HG02678 (cell line): ENCODE results near the gene SMAP1.
A peak's percentile ranks its signal among the peaks of the same experiment; 100 is the strongest.
"Not testable (repeated sequence)": the region's sequence is repeated elsewhere in the genome, so short reads cannot be mapped to it uniquely, and the experiment has no call there.

Source experiments
- ATAC-seq: cut with Tn5 transposase; IDR thresholded peaks from one replicate; pipeline ENCODE4 v1.9.1; 2021; ENCODE audit warnings: mild to moderate bottlenecking, moderate library complexity; ENCODE audit not compliant: unreplicated experiment

The SMAP1 gene

DNA sequence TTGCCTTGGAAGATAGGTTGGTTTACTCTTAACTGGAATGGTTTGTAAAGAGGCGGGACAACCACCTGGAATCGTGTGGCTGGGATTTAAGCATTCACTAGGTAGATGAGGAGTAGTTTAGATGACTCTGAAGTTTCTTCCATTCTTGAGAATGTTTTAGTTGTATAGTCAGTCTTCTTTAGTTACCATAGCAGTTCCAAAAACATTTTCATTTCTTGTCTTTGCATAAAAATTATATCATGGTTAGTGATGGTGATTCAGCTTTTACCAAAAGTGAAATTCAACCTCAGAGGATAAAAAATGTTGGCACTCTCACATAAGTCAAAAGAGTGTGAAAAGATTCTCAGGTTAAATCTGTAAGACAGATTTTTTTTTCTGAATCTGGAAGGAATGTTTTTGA is 70.3 kb downstream of the SMAP1 start:
- no peak for ATAC-seq

DNA sequence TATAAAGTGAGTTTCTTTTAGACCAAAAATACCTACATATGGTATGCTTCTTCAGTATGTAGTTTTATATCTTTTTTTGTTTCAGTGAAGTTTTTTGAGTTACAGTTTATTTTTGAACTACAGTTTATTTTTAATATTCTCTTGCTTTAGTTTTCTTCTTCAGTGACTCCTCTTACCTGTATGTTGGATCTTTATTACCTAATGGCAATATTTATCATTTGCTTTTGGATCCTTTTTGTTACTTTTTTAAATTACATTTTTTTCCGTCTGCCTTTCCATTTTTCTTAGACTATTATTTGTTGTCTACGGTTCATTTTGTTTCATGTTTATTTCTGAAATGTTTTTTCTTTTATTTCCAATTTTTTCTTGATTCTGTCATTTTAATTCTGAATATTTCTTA is 71.9 kb downstream of the SMAP1 start:
- ATAC-seq = no peak

DNA sequence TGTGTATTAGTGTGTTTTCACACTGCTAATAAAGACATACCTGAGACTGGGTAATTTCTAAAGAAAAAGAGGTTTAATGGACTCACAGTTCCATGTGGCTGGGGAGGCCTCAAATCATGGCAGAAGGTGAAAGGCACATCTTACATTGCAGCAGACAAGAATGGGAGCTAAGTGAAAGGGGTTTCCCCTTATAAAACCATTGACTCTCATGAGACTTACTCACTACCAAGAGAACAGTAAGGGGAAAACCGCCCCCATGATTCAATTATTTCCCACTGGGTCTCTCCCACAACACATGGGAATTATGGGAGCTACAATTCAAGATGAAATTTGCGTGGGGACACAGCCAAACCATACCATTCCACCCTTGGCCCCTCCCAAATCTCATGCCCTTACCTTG is 73.1 kb downstream of the SMAP1 start:
- not testable (repeated sequence) for ATAC-seq

DNA sequence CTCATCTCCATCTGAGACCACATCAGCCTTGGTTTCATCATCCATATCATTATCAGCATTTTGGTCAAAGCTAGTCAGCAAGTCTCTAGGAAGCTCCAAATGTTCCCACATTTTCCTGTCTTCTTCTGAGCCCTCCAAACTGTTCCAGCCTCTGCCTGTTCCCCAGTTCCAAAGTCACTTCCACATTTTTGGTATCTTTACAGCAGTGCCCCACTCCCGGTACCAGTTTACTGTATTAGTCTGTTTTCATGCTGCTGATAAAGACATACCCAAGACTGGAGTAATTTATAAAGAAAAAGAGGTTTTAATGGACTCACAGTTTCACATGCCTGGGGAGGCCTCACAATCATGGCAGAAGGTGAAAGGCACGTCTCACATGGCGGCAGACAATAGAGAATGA is 74.8 kb downstream of the SMAP1 start:
- ATAC-seq = not testable (repeated sequence)

DNA sequence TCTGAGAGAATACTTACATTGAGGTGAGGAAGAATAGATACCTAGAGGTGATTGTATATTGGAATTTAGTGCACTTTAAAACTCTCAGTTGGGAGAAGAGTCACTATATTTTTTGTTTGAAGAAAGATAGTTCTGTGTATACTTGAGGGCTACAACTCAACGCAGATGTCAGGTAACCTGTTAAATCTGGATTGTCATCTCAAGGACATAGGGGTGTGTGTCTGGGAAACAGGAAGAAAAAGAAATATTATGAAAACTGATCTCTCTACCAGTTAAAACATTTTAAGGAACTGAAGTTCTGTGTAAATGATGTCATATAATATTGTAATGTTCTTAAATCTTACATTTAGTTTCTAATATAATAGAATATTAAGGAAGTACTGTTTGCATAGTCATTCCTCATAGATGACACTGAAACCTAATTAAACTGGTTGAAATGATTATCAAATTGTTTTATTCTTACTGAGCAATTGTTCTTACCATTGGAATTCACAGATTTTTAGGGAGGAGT is 86.2 kb downstream of the SMAP1 start:
- ATAC-seq = no peak

DNA sequence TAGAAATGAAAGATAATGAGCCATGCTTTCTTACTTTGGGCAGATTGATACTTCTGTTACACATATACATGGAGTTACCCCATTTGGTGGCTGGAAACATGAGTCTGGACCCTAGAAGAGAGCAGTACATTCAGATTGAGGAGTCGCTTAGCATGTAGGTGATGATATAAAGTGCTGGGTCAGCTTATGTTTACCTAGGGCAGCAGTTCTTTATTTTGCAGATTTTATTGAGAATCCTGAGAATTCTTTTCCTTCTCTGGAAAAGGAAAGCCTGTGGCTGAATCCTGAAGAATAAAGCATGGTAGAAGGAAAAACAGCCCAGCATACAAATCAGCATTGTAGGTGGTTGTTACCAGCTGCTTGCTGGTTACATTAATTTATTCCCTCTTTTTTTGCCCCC is 91.2 kb downstream of the SMAP1 start:
- ATAC-seq = no peak

DNA sequence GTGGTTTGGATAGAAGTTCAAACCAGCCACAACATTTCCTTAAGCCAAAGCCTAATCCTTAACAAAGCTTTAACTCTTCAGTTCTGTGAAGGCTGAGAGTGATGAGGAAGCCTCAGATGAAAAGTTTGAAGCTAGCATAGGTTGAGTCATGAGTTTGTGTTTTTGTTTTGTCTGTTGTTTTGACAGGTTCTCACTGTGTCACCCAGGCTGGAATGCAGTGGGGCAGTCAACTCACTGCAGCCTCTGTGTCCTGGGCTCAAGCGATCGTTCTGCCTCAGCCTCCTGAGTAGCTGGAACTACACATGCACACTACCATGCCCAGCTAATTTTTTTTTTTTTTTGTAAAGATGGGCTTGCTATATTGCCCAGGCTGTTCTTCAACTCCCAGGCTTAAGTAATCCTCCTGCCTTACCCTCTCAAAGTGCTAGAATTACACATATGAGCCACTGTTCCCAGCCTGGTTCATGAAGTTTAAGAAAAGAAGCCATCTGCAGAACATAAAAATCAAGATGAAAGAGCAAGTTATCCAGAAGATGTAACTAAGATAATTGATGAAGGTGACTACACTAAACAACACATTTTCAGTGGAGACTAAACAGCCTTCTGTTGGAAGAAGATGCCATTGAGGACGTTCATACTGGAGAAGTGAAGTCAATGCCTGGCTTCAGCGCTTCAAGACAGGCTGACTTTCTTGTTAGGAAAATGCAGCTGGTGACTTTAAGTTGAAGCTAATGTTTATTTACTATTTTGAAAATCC is 96.2 kb downstream of the SMAP1 start:
- ATAC-seq = no peak

DNA sequence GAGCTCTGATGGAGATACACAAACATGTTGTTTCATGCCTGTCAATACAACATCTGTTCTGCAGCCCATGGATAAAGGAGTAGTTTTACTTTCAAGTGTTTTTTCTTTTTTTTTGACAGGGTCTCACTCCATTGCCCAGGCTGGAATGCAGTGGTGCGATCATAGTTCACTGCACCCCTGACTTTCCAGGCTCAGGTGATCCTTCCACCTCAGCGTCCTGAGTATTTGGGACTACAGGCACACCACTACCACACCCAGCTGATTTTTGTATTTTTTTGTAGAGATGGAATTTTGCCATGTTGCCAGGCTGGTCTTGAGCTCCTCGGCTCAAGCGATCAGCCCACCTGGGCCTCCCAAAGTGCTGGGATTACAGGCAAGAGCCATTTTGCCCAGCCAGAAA is 97.0 kb downstream of the SMAP1 start:
- ATAC-seq = no peak

DNA sequence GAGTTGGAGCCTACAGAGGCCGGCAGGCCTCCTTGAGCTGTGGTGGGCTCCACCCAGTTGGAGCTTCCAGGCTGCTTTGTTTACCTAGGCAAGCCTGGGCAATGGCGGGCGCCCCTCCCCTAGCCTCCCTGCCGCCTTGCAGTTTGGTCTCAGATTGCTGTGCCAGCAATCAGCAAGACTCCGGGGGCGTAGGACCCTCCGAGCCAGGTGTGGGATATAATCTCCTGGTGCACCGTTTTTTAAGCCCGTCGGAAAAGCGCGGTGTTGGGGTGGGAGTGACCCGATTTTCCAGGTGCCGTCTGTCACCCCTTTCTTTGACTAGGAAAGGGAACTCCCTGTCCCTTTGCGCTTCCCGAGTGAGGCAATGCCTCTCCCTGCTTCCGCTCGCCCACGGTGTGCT is 103.7 kb downstream of the SMAP1 start:
- not testable (repeated sequence) for ATAC-seq

DNA sequence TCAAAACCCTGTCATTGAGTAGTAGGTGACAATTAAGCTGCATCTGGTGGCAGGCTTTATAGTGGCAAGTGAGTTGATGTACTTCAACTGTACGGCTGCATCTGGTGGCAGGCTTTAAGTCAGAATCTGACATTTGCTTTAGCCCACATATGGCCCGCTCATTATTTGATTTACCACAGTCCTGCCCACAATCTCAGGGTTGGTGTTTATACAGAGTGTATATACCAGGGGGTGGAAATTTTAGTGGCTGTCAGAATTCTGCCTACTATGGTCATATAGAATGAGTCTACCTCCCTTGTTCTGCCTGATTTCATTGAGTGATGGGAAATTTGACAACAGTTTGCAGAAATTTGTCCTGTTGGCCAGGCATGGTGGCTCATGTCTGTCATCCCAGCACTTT is 112.3 kb downstream of the SMAP1 start:
- ATAC-seq = no peak

DNA sequence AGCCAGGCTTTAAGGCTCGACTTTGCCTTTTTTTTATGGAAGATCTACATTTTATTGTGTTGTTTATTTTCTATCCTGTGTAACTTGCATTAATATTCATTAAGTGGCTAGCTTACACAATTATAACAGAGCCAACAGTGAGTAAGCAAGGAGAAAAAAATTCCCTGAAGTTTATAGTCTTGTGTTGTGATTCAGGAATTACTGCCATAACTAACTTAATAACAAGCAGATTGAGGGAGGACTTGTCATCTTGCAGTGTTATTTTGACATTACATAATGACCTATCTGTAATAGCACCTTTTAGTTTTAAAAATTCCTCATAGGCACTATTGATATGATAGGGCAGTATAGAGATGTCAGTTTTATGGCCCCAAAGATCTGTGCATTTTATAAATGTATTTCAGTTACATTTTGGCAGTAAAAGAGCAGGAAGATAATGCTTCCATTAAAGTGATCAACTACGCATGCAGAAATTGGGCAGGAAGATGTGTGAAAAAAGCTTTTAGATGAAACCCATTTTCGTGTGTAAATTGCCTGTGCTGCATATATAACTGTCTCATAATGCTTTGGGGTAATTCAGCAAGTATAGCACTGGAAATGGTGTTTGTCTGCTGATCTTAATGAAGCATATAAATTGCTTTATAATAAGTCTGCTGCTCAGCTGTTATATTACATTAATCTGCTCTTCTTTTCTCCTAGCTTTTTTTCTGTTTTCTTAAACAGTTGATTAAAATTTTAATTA is 123.0 kb downstream of the SMAP1 start:
- no peak for ATAC-seq

DNA sequence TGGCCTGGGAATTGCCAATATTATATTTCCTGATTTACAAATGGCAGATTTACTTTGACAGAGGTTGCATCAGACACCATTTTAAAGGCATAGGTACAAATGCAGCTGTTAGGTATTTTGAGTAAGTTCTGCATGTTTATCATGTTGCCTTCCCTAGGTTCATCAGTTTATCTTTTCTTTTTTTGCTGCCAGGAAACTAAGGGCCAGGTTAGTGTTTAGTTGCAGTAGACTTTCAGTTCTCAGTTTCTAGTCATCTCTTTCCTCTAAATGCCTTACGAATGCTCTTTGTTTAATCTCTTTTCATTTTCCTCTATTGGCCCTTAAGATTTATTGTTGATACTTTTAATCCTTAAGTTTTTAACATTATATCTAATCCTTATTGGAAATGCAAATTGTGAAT is 129.9 kb downstream of the SMAP1 start:
- ATAC-seq = peak; percentile 98

DNA sequence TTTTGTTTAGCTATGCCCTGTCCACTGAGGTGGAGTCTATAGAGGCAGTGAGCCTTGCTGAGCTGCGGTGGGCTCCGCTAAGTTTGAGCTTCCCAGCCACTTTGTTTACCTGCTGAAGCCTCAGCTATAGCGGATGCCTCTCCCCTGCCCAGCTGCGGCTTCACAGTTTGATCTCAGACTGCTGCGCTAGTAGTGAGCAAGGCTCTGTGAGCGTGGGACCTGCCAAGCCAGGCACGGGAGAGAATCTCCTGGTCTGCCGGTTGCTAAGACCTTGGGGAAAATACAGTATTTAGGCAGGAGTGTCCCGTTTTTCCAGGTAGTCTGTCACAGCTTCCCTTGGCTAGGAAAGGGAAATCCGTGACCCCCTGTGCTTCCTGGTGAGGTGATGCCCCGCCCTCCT is 138.4 kb downstream of the SMAP1 start:
- no peak for ATAC-seq

DNA sequence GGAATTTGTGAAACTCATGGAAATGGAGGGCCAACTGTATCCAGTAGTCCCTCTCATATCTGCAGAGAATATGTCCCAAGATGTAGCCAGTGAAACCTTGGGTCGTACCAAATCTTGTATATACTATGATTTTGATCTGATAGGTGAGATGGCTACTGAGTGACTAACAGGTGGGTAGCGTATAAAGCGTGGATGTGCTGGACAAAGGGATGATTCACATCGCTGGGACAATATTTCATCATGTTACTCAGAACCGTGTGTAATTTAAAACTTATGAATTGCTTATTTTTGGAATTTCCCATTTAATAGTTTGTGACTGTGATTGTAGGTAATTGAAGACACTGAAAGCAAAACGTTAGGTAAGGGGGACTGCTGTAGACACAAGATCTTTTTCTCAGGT is 144.1 kb downstream of the SMAP1 start:
- ATAC-seq = no peak

DNA sequence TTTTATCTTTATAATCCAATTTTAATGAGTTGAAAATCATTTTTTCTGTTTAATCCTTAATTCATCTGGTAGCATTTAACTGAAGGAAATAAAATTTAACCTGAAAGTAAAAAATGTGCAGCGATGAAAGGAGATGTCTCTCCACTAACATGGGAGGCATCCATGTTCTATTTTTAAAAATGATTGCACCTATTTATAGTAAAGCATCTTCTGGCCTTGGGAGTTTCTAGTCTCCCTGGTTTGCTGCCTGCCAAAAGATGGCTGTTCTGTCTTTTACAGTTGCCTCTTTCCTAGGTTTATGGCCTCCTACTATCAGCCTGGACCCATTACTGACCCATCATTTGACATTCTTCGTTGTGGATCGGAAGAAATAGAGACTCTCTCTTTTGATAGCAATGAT is 146.2 kb downstream of the SMAP1 start:
- ATAC-seq = no peak

DNA sequence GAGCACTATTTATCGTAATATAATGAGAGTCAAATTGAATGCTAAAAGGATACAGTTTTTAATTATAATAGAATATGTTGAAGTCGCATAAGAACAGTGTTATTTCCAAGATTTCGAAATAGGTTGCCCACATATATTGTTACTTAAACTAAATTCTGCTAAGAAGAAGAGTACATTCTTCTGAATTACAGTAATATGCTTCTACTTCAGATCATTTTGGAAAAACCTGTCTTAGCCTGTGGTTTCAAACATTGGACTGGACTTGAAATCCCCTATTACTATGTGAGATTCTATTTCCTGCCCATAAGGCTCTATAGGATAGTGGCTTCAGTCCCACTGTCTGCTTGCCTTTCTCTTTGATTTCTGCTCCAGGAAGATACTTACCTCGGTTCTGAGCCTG is 152.0 kb downstream of the SMAP1 start:
- ATAC-seq = no peak

DNA sequence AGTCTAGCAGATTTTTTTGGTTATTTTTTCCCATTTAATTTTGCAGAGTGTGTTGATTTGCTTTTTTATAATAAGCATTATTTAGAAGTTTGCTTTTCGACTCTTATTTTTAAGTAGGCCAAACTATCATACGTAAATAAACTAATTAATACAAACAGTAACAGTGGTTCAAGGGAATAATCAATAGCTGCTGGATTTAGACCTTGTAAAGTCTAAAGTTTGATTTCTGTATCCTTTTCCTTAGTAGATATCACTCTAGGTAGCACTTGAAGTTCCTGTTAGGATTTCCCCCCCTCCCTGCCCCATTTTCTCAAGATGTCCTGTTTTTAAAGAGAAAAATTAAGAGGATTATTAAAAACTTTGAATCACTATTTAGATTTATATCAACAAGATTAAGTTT is 153.1 kb downstream of the SMAP1 start:
- no peak for ATAC-seq

DNA sequence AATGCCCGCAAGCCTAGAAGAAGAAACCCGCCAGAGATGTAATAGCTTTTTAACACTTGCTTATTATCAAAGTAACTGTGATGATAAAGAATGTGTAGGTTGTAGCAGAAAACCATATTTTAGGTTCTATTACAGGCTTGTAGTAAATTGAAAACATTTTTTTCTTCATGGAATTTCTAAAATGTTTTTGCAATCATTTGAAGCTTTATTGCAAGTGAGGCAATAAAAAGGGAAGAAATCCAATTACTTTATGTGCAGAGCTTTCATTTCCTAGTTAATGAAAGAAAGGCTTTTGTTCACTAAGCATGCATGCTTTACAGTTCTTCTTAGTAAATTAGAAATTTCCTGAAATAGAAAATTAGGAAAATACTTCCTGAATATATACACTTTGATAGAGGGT is 154.1 kb downstream of the SMAP1 start:
- ATAC-seq = no peak

DNA sequence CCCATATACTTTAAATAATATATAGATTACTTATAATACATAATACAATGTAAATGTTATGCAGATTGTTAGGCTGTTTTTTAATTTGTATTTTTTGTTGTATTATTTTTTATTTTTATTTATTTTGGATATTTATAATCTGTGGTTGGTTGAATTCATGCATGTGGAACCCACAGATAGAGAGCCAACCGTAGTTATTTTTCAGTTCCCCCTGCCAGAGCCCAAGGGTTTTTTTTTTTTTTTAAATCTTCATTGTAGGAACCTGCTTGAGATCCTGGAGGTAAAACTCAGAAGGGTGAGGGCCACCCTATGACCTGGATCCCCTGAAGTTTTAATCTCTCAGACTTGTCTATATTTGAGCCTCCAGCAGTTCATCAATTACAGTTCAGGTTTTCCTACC is 156.0 kb downstream of the SMAP1 start:
- ATAC-seq = no peak

DNA sequence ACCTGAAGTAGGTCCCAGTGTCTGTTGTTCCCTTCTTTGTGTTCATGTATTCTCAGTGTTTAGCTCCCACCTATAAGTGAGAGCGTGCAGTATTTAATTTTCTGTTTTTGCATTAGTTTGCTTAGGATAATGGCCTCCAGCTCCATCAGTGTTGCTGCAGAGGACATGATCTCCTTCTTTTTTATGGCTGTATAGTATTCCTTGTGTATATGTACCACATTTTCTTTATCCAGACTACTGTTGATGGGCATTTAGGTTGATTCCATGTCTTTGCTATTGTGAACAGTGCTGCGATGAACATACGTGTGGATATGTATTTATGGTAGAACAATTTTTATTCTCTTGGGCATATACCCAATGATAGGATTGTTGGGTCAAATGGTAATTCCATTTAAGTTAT is 163.7 kb downstream of the SMAP1 start:
- no peak for ATAC-seq

DNA sequence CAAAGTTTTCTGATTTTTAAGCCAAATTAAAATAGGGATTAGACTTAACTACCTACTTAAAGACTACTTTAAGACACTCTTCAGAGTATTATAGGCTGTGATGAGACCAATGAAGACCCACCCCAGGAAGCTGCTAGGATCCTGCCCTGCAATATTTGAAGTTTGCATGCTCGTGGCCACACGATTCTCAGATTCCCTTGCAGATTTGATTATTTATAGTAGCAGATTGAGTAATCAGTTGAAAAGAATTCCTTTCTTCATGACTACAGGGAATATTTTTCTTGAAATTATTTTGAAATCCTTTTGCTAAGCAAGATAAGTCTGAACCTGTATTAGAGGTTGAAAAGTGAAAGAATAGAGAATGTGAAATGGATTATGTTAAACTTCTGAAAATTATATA is 166.8 kb downstream of the SMAP1 start:
- no peak for ATAC-seq

DNA sequence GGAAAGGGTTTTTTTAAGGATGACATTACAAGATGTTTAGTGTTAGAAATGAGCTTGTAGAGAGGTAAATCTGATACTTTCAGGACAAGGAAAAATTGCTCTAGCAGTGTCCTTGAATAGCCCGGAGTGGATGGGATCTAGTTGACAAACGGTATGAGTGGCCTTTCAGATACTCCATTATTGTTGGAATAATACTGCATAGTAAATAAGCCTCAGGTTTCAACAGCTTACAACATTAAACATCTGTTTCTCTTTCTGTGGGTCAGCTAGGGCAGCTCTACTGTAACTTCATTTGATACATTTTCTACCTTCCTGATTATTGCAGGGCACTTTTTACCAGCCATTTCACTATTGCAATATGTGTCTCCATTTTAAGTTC is 171.2 kb downstream of the SMAP1 start:
- ATAC-seq = no peak
